IPS-18a (cell line): ENCODE data around the gene RBM3.
"Not testable (repeated sequence)": the region's sequence is repeated elsewhere in the genome, so short reads cannot be mapped to it uniquely, and the experiment has no call there.

Experiments
- H3K27ac ChIP-seq: one replicate; pipeline ENCODE4 v1.5.1; 2013; ENCODE audit warnings: low read length
- H3K27me3 ChIP-seq: one replicate; pipeline ENCODE4 v1.6.1; 2013; ENCODE audit warnings: mild to moderate bottlenecking, low read length; ENCODE audit not compliant: control insufficient read depth, insufficient read depth
- H3K36me3 ChIP-seq: one replicate; pipeline ENCODE4 v1.6.1; 2013; ENCODE audit warnings: low read depth, low read length; ENCODE audit not compliant: control insufficient read depth
- H3K4me1 ChIP-seq: one replicate; pipeline ENCODE4 v1.6.1; 2013; ENCODE audit warnings: low read depth, low read length; ENCODE audit not compliant: control insufficient read depth
- H3K4me3 ChIP-seq: one replicate; pipeline ENCODE4 v1.5.1; 2013; ENCODE audit warnings: low read length
- H3K9ac ChIP-seq: one replicate; pipeline ENCODE4 v1.6.1; 2013; ENCODE audit warnings: mild to moderate bottlenecking, low read length, moderate library complexity
- H3K9me3 ChIP-seq: one replicate; pipeline ENCODE4 v1.6.1; 2013; ENCODE audit warnings: low read depth, low read length; ENCODE audit not compliant: control insufficient read depth

Gene RBM3

GRCh38 chrX:48541140-48541814 is 33.0 kb upstream of the RBM3 start:
- peaks cover 8% of the 10 kb centered on the region for H3K9me3 ChIP-seq
- H3K9ac ChIP-seq = no peak overlapping the region
- H3K27ac ChIP-seq = no peak overlapping the region
- no peaks in the 10 kb centered on the region for H3K36me3 ChIP-seq
- no peak overlapping the region for H3K4me3 ChIP-seq
- H3K27me3 ChIP-seq = no peaks in the 10 kb centered on the region
- H3K4me1 ChIP-seq = no peaks in the 10 kb centered on the region

GRCh38 chrX:48548871-48549270 is 25.4 kb upstream of the RBM3 start:
- no peaks in the 10 kb centered on the region for H3K4me1 ChIP-seq
- no peaks in the 10 kb centered on the region for H3K9me3 ChIP-seq
- no peak overlapping the region for H3K27ac ChIP-seq
- H3K9ac ChIP-seq = no peak overlapping the region
- no peaks in the 10 kb centered on the region for H3K36me3 ChIP-seq
- no peaks in the 10 kb centered on the region for H3K27me3 ChIP-seq
- H3K4me3 ChIP-seq = no peak overlapping the region

GRCh38 chrX:48555731-48556325 is 18.5 kb upstream of the RBM3 start:
- not testable (repeated sequence) for H3K4me3 ChIP-seq, H3K9me3 ChIP-seq, H3K27me3 ChIP-seq, H3K9ac ChIP-seq, H3K4me1 ChIP-seq, H3K27ac ChIP-seq, H3K36me3 ChIP-seq

- Histone ChIP-seq H3K9me3 (peaks cover 8% of the 10 kb centered on the region), H3K27ac (no peak overlapping the region), H3K36me3 (peaks cover 9% of the 10 kb centered on the region)
Measured at GRCh38 chrX:48558271-48558670, 16.0 kb upstream of the RBM3 start.

GRCh38 chrX:48559636-48560035 is 14.6 kb upstream of the RBM3 start:
- H3K9ac ChIP-seq = no peak overlapping the region
- H3K27ac ChIP-seq = no peak overlapping the region
- no peak overlapping the region for H3K4me3 ChIP-seq
- no peaks in the 10 kb centered on the region for H3K27me3 ChIP-seq
- H3K36me3 ChIP-seq = peaks cover 9% of the 10 kb centered on the region
- H3K9me3 ChIP-seq = peaks cover 8% of the 10 kb centered on the region
- no peaks in the 10 kb centered on the region for H3K4me1 ChIP-seq

More at GRCh38 chrX:48558271-48558670, 16.0 kb upstream of the RBM3 start:
- Histone ChIP-seq H3K27me3 (no peaks in the 10 kb centered on the region), H3K4me1 (no peaks in the 10 kb centered on the region), H3K9ac (no peak overlapping the region), H3K4me3 (no peak overlapping the region)

GRCh38 chrX:48560056-48560455 is 14.2 kb upstream of the RBM3 start:
- Histone ChIP-seq H3K9me3 (peaks cover 6% of the 10 kb centered on the region), H3K4me1 (no peaks in the 10 kb centered on the region), H3K27ac (no peak overlapping the region), H3K4me3 (no peak overlapping the region), H3K36me3 (peaks cover 9% of the 10 kb centered on the region), H3K9ac (no peak overlapping the region), H3K27me3 (no peaks in the 10 kb centered on the region)

- H3K36me3 ChIP-seq = peaks cover 9% of the 10 kb centered on the region
- H3K4me3 ChIP-seq = no peak overlapping the region
- H3K9me3 ChIP-seq = peaks cover 3% of the 10 kb centered on the region
- H3K9ac ChIP-seq = no peak overlapping the region
- no peaks in the 10 kb centered on the region for H3K4me1 ChIP-seq
- no peaks in the 10 kb centered on the region for H3K27me3 ChIP-seq
- no peak overlapping the region for H3K27ac ChIP-seq
Measured at GRCh38 chrX:48560681-48561080, 13.6 kb upstream of the RBM3 start.

GRCh38 chrX:48569958-48570357 is 4.3 kb upstream of the RBM3 start:
- peaks cover 3% of the 10 kb centered on the region for H3K9me3 ChIP-seq
- H3K4me3 ChIP-seq = no peak overlapping the region
- no peak overlapping the region for H3K9ac ChIP-seq
- no peaks in the 10 kb centered on the region for H3K4me1 ChIP-seq
- H3K27me3 ChIP-seq = no peaks in the 10 kb centered on the region
- no peak overlapping the region for H3K27ac ChIP-seq
- peaks cover 1% of the 10 kb centered on the region for H3K36me3 ChIP-seq

- Histone ChIP-seq H3K4me1 (peaks cover 4% of the 10 kb centered on the region), H3K27me3 (no peaks in the 10 kb centered on the region), H3K36me3 (peaks cover 37% of the 10 kb centered on the region), H3K4me3 (peak overlapping the region; percentile 86), H3K9me3 (peaks cover 7% of the 10 kb centered on the region), H3K9ac (peak overlapping the region; percentile 98), H3K27ac (no peak overlapping the region)
Measured at GRCh38 chrX:48573690-48574269, 504 bp upstream of the RBM3 start.

GRCh38 chrX:48575642-48576041 is 1.4 kb downstream of the RBM3 start:
- Histone ChIP-seq H3K9ac (peak overlapping the region; percentile 98), H3K27me3 (no peaks in the 10 kb centered on the region), H3K27ac (no peak overlapping the region), H3K9me3 (peaks cover 3% of the 10 kb centered on the region), H3K4me1 (peaks cover 4% of the 10 kb centered on the region), H3K4me3 (peak overlapping the region; percentile 86), H3K36me3 (peaks cover 42% of the 10 kb centered on the region)

- Histone ChIP-seq H3K9me3 (peaks cover 3% of the 10 kb centered on the region), H3K9ac (no peak overlapping the region), H3K27ac (no peak overlapping the region), H3K4me3 (peak overlapping the region; percentile 86), H3K4me1 (peaks cover 4% of the 10 kb centered on the region), H3K36me3 (peaks cover 42% of the 10 kb centered on the region), H3K27me3 (no peaks in the 10 kb centered on the region)
Measured at GRCh38 chrX:48576108-48576507, 1.8 kb downstream of the RBM3 start.

GRCh38 chrX:48578661-48579128 is 4.4 kb downstream of the RBM3 start:
- Histone ChIP-seq H3K9ac (no peak overlapping the region), H3K27me3 (no peaks in the 10 kb centered on the region), H3K4me1 (peaks cover 4% of the 10 kb centered on the region), H3K9me3 (peaks cover 8% of the 10 kb centered on the region), H3K27ac (no peak overlapping the region), H3K4me3 (no peak overlapping the region), H3K36me3 (peaks cover 42% of the 10 kb centered on the region)
